K562 (cell line): Measurements from ENCODE around the gene EFEMP2. TPM values are rescaled to one million over a fixed set of nuclear protein-coding genes. Genes with fewer than 3 reads are reported as not detected.

Source experiments
- ATAC-seq: fragments of 200-7000 bp; cut with Tn5 transposase; 3 replicates; pipeline ENCODE4 v1.9.1; 2020; ENCODE audit warnings: moderate library complexity
- BruUV-seq: library from RNA; stranded (reverse); fragments of 400-500 nt; replicated peaks from 2 replicates; lab custom pipeline; 2021; lab: Mats Ljungman, UMichigan
- CTCF ChIA-PET: fragments of 300-600 bp; formaldehyde crosslinking; extraction: SDS; loops from one replicate; lab custom pipeline; 2021; ENCODE audit warnings: low intra/inter-chr PET ratio; lab: Yijun Ruan, JAX
- POLR2A ChIA-PET: fragments of 300-600, 350-650 bp; sonication (Branson Sonifier 250); formaldehyde crosslinking; extraction: SDS; loops from one replicate; lab custom pipeline; 2021; ENCODE audit warnings: antibody characterized with exemption, inconsistent platforms; lab: Yijun Ruan, JAX
- DNase-seq, 4 experiments: peaks; one replicate each; pipeline versions ENCODE4 v3.0.0 to v3.0.0-alpha.2; 2011 to 2018; ENCODE audit warnings: low spot score in 3 of 4, mixed read lengths in 3 of 4; ENCODE audit errors: extremely low read depth in 1 of 4
- FAIRE-seq: peaks from 2 replicates; lab custom pipeline; 2011; peaks lifted over from hg19 to GRCh38; lab: Jason Lieb, UNC
- H2AFZ ChIP-seq: 2 replicates; pipeline ENCODE4 v1.6.0; 2011; ENCODE audit warnings: low read depth, low read length, control low read depth, inconsistent platforms
- H3K27ac ChIP-seq: fragments of 200-600 bp; 3 replicates; pipeline ENCODE4 v1.8.0; 2011; ENCODE audit warnings: low read depth, mild to moderate bottlenecking, control low read depth, inconsistent platforms, low read length, moderate library complexity, mixed read lengths; ENCODE audit errors: extremely low read depth
- H3K27me3 ChIP-seq, 2 experiments: fragments of 300-600 bp in 1 of 2; 2 replicates in 1 of 2; 3 replicates in 1 of 2; pipeline versions ENCODE4 v1.6.0 to v1.8.0; 2011; ENCODE audit warnings: inconsistent platforms in 2 of 2, low read length in 2 of 2, mild to moderate bottlenecking in 1 of 2, mixed read lengths in 1 of 2, moderate library complexity in 1 of 2; ENCODE audit not compliant: control insufficient read depth in 2 of 2, insufficient read depth in 2 of 2
- H3K36me3 ChIP-seq: fragments of 300-600 bp; 3 replicates; pipeline ENCODE4 v1.8.0; 2011; ENCODE audit warnings: mild to moderate bottlenecking, low read length, inconsistent platforms; ENCODE audit not compliant: control insufficient read depth, insufficient read depth
- H3K4me1 ChIP-seq, 2 experiments: fragments of 200-600 bp in 1 of 2; replicated peaks in 1 of 2; 2 replicates in 1 of 2; 3 replicates in 1 of 2; pipeline versions ENCODE4 v1.5.1 to v1.8.0; 2011; ENCODE audit warnings: inconsistent platforms in 2 of 2, low read length in 2 of 2, mild to moderate bottlenecking in 1 of 2, mixed read lengths in 1 of 2, moderate library complexity in 1 of 2; ENCODE audit not compliant: control insufficient read depth in 2 of 2, insufficient read depth in 2 of 2
- H3K4me2 ChIP-seq: 2 replicates; pipeline ENCODE4 v1.6.1; 2011; ENCODE audit warnings: low read length, control low read depth, inconsistent platforms, mixed read lengths; ENCODE audit not compliant: insufficient read depth
- H3K4me3 ChIP-seq: fragments of 200-600 bp; sonication (generic), shearing (Covaris generic); 2 replicates; pipeline ENCODE4 v1.5.1; 2016; ENCODE audit warnings: control low read depth, inconsistent platforms
- H3K79me2 ChIP-seq: fragments of 200-600 bp; 3 replicates; pipeline ENCODE4 v1.8.0; 2011; ENCODE audit warnings: low read length, inconsistent platforms; ENCODE audit not compliant: control insufficient read depth, insufficient read depth
- H3K9ac ChIP-seq, 2 experiments: 2 replicates each; pipeline versions ENCODE4 v1.6.0 to v1.6.1; 2011; ENCODE audit warnings: low read depth in 2 of 2, low read length in 2 of 2, control low read depth in 1 of 2, inconsistent platforms in 1 of 2, mild to moderate bottlenecking in 1 of 2, mixed read lengths in 1 of 2; ENCODE audit not compliant: insufficient read depth in 1 of 2
- H3K9me1 ChIP-seq: one replicate; pipeline ENCODE4 v1.6.0; 2011; ENCODE audit warnings: inconsistent platforms, mild to moderate bottlenecking, low read length, moderate library complexity; ENCODE audit not compliant: control insufficient read depth, insufficient read depth
- H3K9me3 ChIP-seq: replicated peaks from 2 replicates; pipeline ENCODE4 v1.5.1; 2011; ENCODE audit warnings: low read depth, low read length, inconsistent platforms; ENCODE audit not compliant: control insufficient read depth, insufficient read depth
- H4K20me1 ChIP-seq: replicated peaks from 2 replicates; pipeline ENCODE4 v1.6.1; 2011; ENCODE audit warnings: low read length, inconsistent platforms, mixed read lengths; ENCODE audit not compliant: control insufficient read depth, insufficient read depth
- ARHGAP35 ChIP-seq: fragments of 450-650 bp; IDR thresholded peaks from 2 replicates; pipeline ENCODE4 v1.6.1; 2018; ENCODE audit not compliant: partially characterized antibody
- ATF7 ChIP-seq: fragments of 450-650 bp; IDR thresholded peaks from 2 replicates; pipeline ENCODE4 v1.7.1; 2014; ENCODE audit warnings: mild to moderate bottlenecking, moderate library complexity
- BRCA1 ChIP-seq, 2 experiments: fragments of 450-650 bp in 1 of 2; sonication (generic) in 1 of 2; formaldehyde crosslinking in 1 of 2; IDR thresholded peaks; 2 replicates each; pipeline versions ENCODE4 v1.5.0 to v1.6.1; 2017 to 2020; ENCODE audit warnings: mild to moderate bottlenecking in 1 of 2, missing genetic modification reagents in 1 of 2
- ELF4 ChIP-seq: fragments of 450-650 bp; formaldehyde crosslinking; IDR thresholded peaks from 2 replicates; pipeline ENCODE4 v1.4.0; 2022; ENCODE audit warnings: missing genetic modification characterization
- MCM7 ChIP-seq, 2 experiments: fragments of 450-650 bp; IDR thresholded peaks; 2 replicates each; pipeline ENCODE4 v1.6.1; 2016 to 2018
- NCOA1 ChIP-seq: fragments of 450-650 bp; IDR thresholded peaks from 2 replicates; pipeline ENCODE4 v1.6.1; 2016; ENCODE audit warnings: low read depth
- NFE2L1 ChIP-seq: fragments of 450-650 bp; IDR thresholded peaks from 2 replicates; pipeline ENCODE4 v1.6.1; 2016; ENCODE audit warnings: missing genetic modification characterization, low read depth, mild to moderate bottlenecking, missing compliant biosample characterization, moderate library complexity, borderline replicate concordance
- TOE1 ChIP-seq, 2 experiments: fragments of 450-650 bp in 1 of 2; sonication (generic) in 1 of 2; formaldehyde crosslinking in 1 of 2; IDR thresholded peaks; 2 replicates each; pipeline versions ENCODE4 v1.7.1 to v1.8.0; 2016 to 2022; ENCODE audit warnings: borderline replicate concordance in 2 of 2, mild to moderate bottlenecking in 2 of 2, antibody characterized with exemption in 1 of 2, inconsistent platforms in 1 of 2, low read depth in 1 of 2, missing genetic modification reagents in 1 of 2, moderate library complexity in 1 of 2
- WGBS: fragments of 100-300 bp; shearing (Covaris generic); methylation state at CpG from one replicate; pipeline ENCODE4 v1.1.6; 2016; ENCODE audit warnings: low coverage, mixed read lengths; ENCODE audit not compliant: insufficient coverage; ENCODE audit errors: missing lambda C conversion rate; 5-methylcytosine and 5-hydroxymethylcytosine counted together
- in situ Hi-C: fragments of 300-500 bp; cut with MboI; formaldehyde crosslinking; loops from 4 replicates; pipeline ENCODE4 v1.15.0; 2018; ENCODE audit warnings: inconsistent platforms, mixed read lengths
- intact Hi-C: fragments of 100-400 bp; cut with micrococcal nuclease; formaldehyde crosslinking; loops from 2 replicates; pipeline ENCODE4 v1.14.2; 2022
- polyA plus RNA-seq, 8 experiments: library from polyadenylated mRNA; depleted of rRNA in 4 of 8; stranded (reverse) in 5 of 8; unstranded in 3 of 8; fragments of >200 nt; fragmentation: Nextera tagmentation in 2 of 8; fragmentation: Illumina TruSeq in 1 of 8; extraction: Ambion mirVana in 2 of 8; extraction: Trizol in 1 of 8; gene quantifications; 2 replicates each; pipeline versions ENCODE4 v1.2.1 to v1.2.3, GENCODE V29; 2011 to 2014; ENCODE audit warnings: inconsistent platforms in 1 of 8, missing spikeins in 1 of 8
- total RNA-seq, 7 experiments: library from RNA; depleted of rRNA in 6 of 7; stranded (reverse); fragments of >200 nt in 6 of 7; fragmentation: Illumina TruSeq in 2 of 7; extraction: Trizol in 2 of 7; gene quantifications; 2 replicates each; pipeline versions ENCODE4 v1.2.1 to v1.2.3, GENCODE V29; 2011 to 2021; ENCODE audit warnings: low replicate concordance in 1 of 7
- TF ChIP-seq, protein P1 (sequence below), 3 experiments: fragments of 200-800 bp in 1 of 3; fragments of 250-450 bp in 1 of 3; fragments of 450-650 bp in 1 of 3; sonication (Bioruptor Pico) in 1 of 3; sonication (Bioruptor generic) in 1 of 3; formaldehyde crosslinking in 1 of 3; IDR thresholded peaks; 2 replicates each; pipeline versions ENCODE4 v1.6.1 to v1.8.0; 2016 to 2022; ENCODE audit warnings: mild to moderate bottlenecking in 2 of 3, missing genetic modification characterization in 2 of 3, missing compliant biosample characterization in 1 of 3, moderate library complexity in 1 of 3
- TF ChIP-seq, protein P2 (sequence below): fragments of 450-650 bp; formaldehyde crosslinking; IDR thresholded peaks from 2 replicates; pipeline ENCODE4 v1.4.0; 2022; ENCODE audit warnings: missing genetic modification characterization
- TF ChIP-seq, protein P3 (sequence below): fragments of 450-650 bp; formaldehyde crosslinking; IDR thresholded peaks from 2 replicates; pipeline ENCODE4 v1.4.0; 2022; ENCODE audit warnings: missing genetic modification characterization
- TF ChIP-seq, protein P4 (sequence below): fragments of 450-650 bp; IDR thresholded peaks from 2 replicates; pipeline ENCODE4 v1.6.1; 2016; ENCODE audit warnings: borderline replicate concordance

Gene EFEMP2
- total and polyA plus RNA-seq, 9 of the 15 experiments (the other 6 are each of a cell fraction or from before 2014, with no cell fraction given) = 0.07 to 2.9 (median 0.69) TPM; not detected in 1

DNA sequence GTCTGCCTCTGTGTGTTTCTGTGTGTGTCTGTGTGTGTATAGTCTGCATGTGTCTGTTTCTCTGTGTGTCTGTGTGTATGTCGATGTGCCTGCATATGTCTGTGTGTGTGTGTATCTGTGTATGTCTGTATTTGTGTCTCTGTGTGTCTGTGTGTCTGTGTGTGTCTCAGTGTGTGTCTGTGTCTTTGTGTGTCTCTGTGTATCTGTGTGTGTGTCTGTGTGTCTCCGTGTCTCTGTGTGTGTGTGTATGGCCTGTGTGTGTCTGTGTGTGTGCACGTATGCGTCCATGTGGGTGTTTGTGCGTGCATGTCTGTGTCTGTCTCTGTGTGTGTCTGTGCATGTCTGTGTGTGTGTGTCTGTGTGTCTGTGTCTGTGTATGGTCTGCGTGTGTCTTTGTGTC lies 38.4 kb downstream of the EFEMP2 start:
- peaks cover 2 to 24% of the 10 kb centered on the region in 2 experiments; a peak in 4 of 5 replicates for H3K27me3 ChIP-seq
- H3K27ac ChIP-seq = no peak overlapping the region
- POLR2A ChIA-PET = interaction anchor here (0.5 to 3.1 kb wide), 2 partner anchors 18 to 24 kb away, joined by 3 to 12 read pairs; partner anchors contain the start of gene CFL1
- H3K4me1 ChIP-seq = peaks cover 0 to 16% of the 10 kb centered on the region in 2 experiments; a peak in 2 of 5 replicates
- 8% methylated on average over 4 of the region's 6 CpGs for WGBS
- H3K4me3 ChIP-seq = no peak overlapping the region
- intact Hi-C loops (no loop called here), in situ Hi-C loops (no loop called here)
- H3K9ac ChIP-seq = no peak overlapping the region
- H4K20me1 ChIP-seq = no peaks in the 10 kb centered on the region
- no peak for ATAC-seq
- peak; percentile 57 for FAIRE-seq
- no peaks in the 10 kb centered on the region for H3K36me3 ChIP-seq
- H3K9me1 ChIP-seq = no peaks in the 10 kb centered on the region
- BruUV-seq = no TSS peak
- CTCF ChIA-PET = no interaction called here
- H3K79me2 ChIP-seq = no peaks in the 10 kb centered on the region
- H3K4me2 ChIP-seq = peak overlapping the region; percentile 21; the same call in 1 of the 2 replicates
- peak overlapping the region; percentile 36; the same call in 1 of the 2 replicates for H2AFZ ChIP-seq
- no peaks in the 10 kb centered on the region for H3K9me3 ChIP-seq
- DNase-seq = no peak
- TF ChIP-seq BRCA1 (IDR thresholded peaks at IDR 0.05) (no peak), BRCA1 (CRISPR knock-in tag; IDR thresholded peaks at IDR 0.05) (peak; percentile 67; the same call in 1 of the 2 replicates), NFE2L1 (tag) (no peak), MCM7 (IDR thresholded peaks at IDR 0.05) (0 out of 4 replicates have a peak, but pooled peaks of 1 of the 2 experiments have one; percentile 29), NCOA1 (no peak), ATF7 (no peak), ARHGAP35 (peak; percentile 23), ELF4 (CRISPR knock-in tag) (0 out of 2 replicates have a peak, but pooled peaks have one; percentile 33), TOE1 (IDR thresholded peaks at IDR 0.05; ENCODE audit: borderline replicate concordance) (no peak), TOE1 (CRISPR knock-in tag; IDR thresholded peaks at IDR 0.05; ENCODE audit: borderline replicate concordance, low read depth) (0 out of 2 replicates have a peak, but pooled peaks have one; percentile 10)
- TF ChIP-seq, protein P1, sequence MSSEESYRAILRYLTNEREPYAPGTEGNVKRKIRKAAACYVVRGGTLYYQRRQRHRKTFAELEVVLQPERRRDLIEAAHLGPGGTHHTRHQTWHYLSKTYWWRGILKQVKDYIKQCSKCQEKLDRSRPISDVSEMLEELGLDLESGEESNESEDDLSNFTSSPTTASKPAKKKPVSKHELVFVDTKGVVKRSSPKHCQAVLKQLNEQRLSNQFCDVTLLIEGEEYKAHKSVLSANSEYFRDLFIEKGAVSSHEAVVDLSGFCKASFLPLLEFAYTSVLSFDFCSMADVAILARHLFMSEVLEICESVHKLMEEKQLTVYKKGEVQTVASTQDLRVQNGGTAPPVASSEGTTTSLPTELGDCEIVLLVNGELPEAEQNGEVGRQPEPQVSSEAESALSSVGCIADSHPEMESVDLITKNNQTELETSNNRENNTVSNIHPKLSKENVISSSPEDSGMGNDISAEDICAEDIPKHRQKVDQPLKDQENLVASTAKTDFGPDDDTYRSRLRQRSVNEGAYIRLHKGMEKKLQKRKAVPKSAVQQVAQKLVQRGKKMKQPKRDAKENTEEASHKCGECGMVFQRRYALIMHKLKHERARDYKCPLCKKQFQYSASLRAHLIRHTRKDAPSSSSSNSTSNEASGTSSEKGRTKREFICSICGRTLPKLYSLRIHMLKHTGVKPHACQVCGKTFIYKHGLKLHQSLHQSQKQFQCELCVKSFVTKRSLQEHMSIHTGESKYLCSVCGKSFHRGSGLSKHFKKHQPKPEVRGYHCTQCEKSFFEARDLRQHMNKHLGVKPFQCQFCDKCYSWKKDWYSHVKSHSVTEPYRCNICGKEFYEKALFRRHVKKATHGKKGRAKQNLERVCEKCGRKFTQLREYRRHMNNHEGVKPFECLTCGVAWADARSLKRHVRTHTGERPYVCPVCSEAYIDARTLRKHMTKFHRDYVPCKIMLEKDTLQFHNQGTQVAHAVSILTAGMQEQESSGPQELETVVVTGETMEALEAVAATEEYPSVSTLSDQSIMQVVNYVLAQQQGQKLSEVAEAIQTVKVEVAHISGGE (CRISPR knock-in tag; IDR thresholded peaks at IDR 0.05) = no peak
- TF ChIP-seq, protein P2, sequence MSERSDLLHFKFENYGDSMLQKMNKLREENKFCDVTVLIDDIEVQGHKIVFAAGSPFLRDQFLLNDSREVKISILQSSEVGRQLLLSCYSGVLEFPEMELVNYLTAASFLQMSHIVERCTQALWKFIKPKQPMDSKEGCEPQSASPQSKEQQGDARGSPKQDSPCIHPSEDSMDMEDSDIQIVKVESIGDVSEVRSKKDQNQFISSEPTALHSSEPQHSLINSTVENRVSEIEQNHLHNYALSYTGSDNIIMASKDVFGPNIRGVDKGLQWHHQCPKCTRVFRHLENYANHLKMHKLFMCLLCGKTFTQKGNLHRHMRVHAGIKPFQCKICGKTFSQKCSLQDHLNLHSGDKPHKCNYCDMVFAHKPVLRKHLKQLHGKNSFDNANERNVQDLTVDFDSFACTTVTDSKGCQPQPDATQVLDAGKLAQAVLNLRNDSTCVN (CRISPR knock-in tag) = peak; percentile 87
- TF ChIP-seq, protein P3, sequence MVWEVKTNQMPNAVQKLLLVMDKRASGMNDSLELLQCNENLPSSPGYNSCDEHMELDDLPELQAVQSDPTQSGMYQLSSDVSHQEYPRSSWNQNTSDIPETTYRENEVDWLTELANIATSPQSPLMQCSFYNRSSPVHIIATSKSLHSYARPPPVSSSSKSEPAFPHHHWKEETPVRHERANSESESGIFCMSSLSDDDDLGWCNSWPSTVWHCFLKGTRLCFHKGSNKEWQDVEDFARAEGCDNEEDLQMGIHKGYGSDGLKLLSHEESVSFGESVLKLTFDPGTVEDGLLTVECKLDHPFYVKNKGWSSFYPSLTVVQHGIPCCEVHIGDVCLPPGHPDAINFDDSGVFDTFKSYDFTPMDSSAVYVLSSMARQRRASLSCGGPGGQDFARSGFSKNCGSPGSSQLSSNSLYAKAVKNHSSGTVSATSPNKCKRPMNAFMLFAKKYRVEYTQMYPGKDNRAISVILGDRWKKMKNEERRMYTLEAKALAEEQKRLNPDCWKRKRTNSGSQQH (CRISPR knock-in tag) = peak; percentile 58; the same call in 1 of the 2 replicates
- TF ChIP-seq, protein P4, sequence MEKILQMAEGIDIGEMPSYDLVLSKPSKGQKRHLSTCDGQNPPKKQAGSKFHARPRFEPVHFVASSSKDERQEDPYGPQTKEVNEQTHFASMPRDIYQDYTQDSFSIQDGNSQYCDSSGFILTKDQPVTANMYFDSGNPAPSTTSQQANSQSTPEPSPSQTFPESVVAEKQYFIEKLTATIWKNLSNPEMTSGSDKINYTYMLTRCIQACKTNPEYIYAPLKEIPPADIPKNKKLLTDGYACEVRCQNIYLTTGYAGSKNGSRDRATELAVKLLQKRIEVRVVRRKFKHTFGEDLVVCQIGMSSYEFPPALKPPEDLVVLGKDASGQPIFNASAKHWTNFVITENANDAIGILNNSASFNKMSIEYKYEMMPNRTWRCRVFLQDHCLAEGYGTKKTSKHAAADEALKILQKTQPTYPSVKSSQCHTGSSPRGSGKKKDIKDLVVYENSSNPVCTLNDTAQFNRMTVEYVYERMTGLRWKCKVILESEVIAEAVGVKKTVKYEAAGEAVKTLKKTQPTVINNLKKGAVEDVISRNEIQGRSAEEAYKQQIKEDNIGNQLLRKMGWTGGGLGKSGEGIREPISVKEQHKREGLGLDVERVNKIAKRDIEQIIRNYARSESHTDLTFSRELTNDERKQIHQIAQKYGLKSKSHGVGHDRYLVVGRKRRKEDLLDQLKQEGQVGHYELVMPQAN = peak; percentile 33; the same call in 1 of the 2 replicates
